HAP-1 (cell line): ENCODE data around the gene MPV17L2.
A peak's percentile ranks its signal among the peaks of the same experiment; 100 is the strongest.
"Not testable (repeated sequence)": the region's sequence is repeated elsewhere in the genome, so short reads cannot be mapped to it uniquely, and the experiment has no call there.

Experiments
- DNase-seq, 2 experiments: peaks; one replicate each; pipeline ENCODE4 v3.0.0-alpha.2; 2016 to 2020; ENCODE audit warnings: low spot score in 2 of 2
- H3K27me3 ChIP-seq: fragments of 250-450 bp; sonication (Bioruptor Pico); 2 replicates; pipeline ENCODE4 v1.5.1; 2020; ENCODE audit warnings: low read depth, mild to moderate bottlenecking, moderate library complexity
- H3K36me3 ChIP-seq: fragments of 250-450 bp; sonication (Bioruptor Pico); replicated peaks from 2 replicates; pipeline ENCODE4 v1.5.1; 2020; ENCODE audit warnings: mild to moderate bottlenecking
- H3K4me1 ChIP-seq: fragments of 250-450 bp; sonication (Bioruptor Pico); 2 replicates; pipeline ENCODE4 v1.5.1; 2020; ENCODE audit warnings: mild to moderate bottlenecking
- H3K4me3 ChIP-seq: fragments of 250-450 bp; sonication (Bioruptor Pico); 2 replicates; pipeline ENCODE4 v1.5.1; 2020; ENCODE audit warnings: mild to moderate bottlenecking, moderate library complexity
- H3K9me3 ChIP-seq: fragments of 250-450 bp; sonication (Bioruptor Pico); 2 replicates; pipeline ENCODE4 v1.5.1; 2020; ENCODE audit warnings: mild to moderate bottlenecking, moderate library complexity
- in situ Hi-C: fragments of 300-500 bp; cut with MboI; formaldehyde crosslinking; loops from 3 replicates; pipeline ENCODE4 v1.14.3; 2020; ENCODE audit warnings: low sequenced_read_pairs, inconsistent platforms, mixed read lengths

Gene MPV17L2

DNA sequence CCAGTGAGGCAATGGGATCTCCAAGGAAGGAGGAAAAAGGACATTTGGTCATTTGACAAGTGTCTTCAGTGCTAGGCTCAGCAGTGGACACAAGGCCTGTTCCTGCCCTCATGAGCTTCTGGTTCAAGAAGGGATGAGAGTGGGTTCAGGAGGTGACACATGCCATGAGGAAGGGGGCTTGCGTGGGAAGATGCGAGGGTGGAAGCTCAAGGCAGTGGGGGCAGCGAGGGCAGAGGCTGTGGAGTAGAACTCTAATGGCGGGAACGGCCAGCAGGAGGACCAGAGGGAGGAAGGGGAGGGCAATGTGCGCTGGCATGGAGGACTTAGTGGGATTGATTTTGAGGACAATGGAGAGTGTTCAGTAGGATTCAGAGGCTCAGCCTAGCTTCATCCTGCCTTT lies 36.8 kb upstream of the MPV17L2 start:
- Histone ChIP-seq H3K27me3 (no peaks in the 10 kb centered on the region), H3K9me3 (no peaks in the 10 kb centered on the region), H3K4me3 (no peak overlapping the region), H3K4me1 (peaks cover 24% of the 10 kb centered on the region), H3K36me3 (peaks cover 14% of the 10 kb centered on the region)
- no peak for DNase-seq
- in situ Hi-C loops: no loop called here

DNA sequence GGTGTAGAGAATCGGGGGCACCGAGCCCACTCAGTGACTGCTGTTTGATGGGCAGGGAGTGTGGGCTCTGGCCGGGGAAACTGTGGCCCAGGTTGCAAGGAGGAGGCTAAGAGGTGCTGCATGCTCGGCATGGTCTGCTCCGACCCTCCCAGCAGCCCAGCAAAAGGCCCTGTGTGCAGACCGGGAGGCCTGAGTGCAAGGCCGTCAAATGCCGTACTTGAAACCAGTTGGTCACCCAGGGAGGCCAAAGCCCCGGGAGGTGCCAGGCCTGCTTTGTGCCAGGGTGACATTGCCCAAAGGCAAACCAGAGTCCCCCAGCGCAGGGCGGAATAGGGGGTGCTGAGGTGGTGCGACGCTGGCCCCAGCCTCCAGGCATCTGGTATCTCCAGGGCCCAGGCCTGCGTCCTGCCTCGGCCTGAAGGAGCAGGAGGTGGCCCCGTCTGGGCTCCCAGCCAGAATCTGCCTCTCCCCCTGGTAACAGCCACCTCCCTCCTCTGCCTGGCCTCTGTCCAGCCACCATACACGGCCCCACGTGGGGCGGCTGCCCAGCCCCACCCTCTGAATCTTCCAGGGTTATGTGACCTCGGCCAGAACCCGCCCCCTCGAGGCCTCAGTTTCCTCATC lies 36.1 kb upstream of the MPV17L2 start:
- peak; percentile 48 to 87 for DNase-seq
- in situ Hi-C loops: no loop called here
- Histone ChIP-seq H3K9me3 (no peaks in the 10 kb centered on the region), H3K36me3 (peaks cover 19% of the 10 kb centered on the region), H3K27me3 (no peaks in the 10 kb centered on the region), H3K4me1 (peaks cover 22% of the 10 kb centered on the region), H3K4me3 (no peak overlapping the region)

DNA sequence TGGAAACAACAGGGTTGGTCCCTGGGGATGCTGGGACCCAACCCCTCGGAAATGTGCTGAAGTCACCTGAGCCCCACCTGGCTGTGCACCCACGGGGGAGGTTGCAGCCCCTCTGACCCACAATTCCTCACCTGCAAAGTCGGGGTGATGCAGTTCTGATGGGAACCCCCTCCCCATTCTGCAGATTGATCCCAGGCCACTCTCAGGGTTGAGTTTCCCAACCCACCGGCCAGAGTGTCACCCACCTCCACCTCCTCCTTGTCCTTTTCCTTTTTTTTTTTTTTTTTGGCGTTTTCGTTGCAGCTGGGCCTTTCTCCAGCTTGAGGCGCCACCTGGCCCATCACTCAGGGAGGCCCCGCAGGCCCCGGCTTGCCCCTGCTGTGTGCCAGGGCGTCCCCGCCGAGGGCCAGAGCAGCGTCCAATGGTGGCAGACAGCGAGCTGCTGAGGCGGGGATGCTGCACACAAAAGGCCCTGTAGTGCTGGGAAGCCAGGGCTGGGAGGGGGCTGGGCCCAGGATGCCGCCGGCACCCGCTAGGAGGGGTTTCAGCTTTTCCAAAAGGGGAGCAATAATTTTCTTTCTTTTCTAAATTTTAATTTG lies 35.5 kb upstream of the MPV17L2 start:
- DNase-seq: peak in 1 of 2 experiments; percentile 65
- H3K36me3 ChIP-seq: peaks cover 25% of the 10 kb centered on the region
- in situ Hi-C loops: no loop called here
- H3K27me3 ChIP-seq: no peaks in the 10 kb centered on the region
- H3K9me3 ChIP-seq: no peaks in the 10 kb centered on the region
- H3K4me1 ChIP-seq: peaks cover 21% of the 10 kb centered on the region
- no peak overlapping the region for H3K4me3 ChIP-seq

DNA sequence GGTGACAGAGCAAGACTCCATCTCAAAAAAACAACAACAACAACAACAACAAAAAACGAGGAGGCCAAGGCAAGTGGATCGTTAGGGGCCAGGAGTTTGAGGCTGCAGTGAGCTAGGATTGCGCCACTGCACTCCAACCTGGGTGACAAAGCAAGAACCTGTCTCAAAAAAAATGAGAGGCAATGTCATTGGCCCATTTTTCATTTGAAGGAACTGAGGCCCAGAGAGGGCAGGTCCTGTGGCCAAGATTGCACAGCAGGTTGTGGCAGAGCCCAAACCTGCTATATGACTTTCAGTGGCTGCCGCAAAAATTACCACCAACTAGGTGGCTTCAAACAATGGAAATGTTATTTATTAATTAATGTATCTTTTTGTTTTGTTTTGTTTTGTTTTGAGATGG lies 34.6 kb upstream of the MPV17L2 start:
- no peaks in the 10 kb centered on the region for H3K9me3 ChIP-seq
- H3K4me1 ChIP-seq: peaks cover 21% of the 10 kb centered on the region
- DNase-seq: no peak
- no peak overlapping the region for H3K4me3 ChIP-seq
- H3K36me3 ChIP-seq: peaks cover 34% of the 10 kb centered on the region
- H3K27me3 ChIP-seq: no peaks in the 10 kb centered on the region
- in situ Hi-C loops: no loop called here

DNA sequence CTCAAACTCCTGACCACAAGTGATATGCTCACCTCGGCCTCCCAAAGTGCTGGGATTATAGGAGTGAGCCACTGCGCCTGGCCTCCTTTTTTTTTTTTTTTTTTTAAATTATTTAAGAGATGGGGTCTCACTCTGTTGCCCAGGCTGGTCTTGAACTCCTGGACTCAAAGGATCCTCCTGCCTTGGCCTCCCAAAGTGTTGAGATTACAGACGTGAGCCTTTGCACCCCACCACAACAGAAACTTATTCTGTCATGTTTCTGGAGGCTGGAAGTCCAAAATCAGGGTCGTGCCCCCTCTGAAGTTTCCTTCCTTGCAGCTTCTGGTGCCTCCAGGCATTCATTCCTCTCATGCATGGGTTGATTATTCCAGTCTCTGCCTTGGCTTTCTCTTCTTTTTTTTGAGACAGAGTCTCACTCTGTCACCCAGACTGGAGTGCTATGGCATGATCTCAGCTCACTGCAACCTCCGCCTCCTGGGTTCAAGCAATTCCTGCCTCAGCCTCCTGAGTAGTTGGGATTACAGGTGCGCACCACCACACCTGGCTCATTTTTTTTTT lies 33.9 kb upstream of the MPV17L2 start:
- H3K4me3 ChIP-seq, H3K9me3 ChIP-seq, DNase-seq, in situ Hi-C loops, H3K27me3 ChIP-seq: not testable (repeated sequence)
- peaks cover 41% of the 10 kb centered on the region for H3K36me3 ChIP-seq
- peaks cover 21% of the 10 kb centered on the region for H3K4me1 ChIP-seq

DNA sequence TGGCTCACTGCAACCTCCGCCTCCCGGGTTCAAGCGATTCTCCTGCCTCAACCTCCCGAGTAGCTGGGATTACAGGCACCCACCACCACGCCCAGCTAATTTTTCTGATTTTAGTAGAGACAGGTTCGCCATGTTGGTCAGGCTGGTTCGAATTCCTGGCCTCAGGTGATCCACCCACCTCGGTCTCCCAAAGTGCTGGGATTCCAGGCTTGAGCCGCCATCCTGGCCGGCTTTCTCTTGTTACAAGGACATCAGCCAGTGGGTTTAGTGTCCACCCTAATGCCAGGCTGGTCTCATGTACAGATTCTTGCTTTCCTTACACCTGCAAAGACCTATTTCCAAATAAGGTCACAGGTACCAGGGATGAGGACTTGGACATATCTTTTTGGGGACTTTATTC lies 33.2 kb upstream of the MPV17L2 start:
- H3K36me3 ChIP-seq: peaks cover 42% of the 10 kb centered on the region
- in situ Hi-C loops: no loop called here
- no peaks in the 10 kb centered on the region for H3K27me3 ChIP-seq
- H3K4me1 ChIP-seq: peaks cover 21% of the 10 kb centered on the region
- H3K9me3 ChIP-seq: no peaks in the 10 kb centered on the region
- H3K4me3 ChIP-seq: no peak overlapping the region
- DNase-seq: no peak

DNA sequence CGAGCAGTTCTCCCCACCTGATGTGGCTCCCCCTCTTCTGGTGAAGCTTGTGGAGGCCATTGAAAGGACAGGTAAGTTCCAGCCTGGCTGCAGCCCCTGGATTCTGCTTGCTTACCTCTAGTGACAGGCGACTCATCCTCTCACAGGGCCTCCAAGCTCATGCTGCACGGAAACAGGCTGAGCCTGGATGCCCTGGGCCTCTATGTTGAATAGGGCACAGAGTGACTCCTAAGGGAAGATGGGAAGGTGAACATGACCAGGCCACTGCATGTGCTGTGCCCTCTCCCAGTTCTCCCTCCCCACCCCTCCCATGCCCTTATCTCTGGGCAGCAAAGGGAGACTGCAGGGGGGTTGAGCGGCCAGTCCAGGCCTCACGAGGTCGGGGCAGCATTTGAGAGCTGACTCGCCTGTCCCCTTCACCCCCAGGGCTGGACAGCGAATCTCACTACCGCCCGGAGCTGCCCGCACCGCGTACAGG lies 32.5 kb upstream of the MPV17L2 start:
- no peaks in the 10 kb centered on the region for H3K9me3 ChIP-seq
- H3K4me1 ChIP-seq: peaks cover 21% of the 10 kb centered on the region
- in situ Hi-C loops: no loop called here

DNA sequence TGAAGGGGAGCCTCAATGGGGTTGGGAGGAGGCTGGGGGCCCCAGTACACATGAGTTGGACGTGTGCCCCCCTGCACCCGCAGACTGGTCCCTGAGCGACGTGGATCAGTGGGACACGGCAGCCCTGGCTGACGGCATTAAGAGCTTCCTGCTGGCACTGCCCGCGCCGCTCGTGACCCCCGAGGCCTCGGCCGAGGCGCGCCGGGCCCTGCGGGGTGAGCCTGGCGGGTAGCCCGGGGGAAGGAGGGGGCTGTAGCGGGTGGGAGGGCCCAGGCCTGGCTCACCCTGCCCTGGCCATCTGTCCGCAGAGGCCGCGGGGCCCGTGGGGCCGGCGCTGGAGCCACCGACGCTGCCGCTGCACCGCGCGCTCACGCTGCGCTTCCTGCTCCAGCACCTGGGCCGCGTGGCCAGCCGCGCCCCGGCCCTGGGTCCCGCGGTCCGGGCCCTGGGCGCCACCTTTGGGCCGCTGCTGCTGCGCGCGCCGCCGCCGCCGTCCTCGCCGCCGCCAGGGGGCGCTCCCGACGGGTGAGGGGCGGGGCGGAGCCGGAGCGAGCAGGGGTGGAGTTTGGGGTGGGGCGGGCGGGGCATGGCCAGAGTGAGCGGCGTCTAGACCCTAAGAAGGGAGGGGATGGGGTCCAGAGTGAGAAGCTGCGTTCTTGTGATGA lies 31.9 kb upstream of the MPV17L2 start:
- DNase-seq: peak; percentile 54 to 78
- peak overlapping the region; percentile 28 for H3K4me3 ChIP-seq
- no peaks in the 10 kb centered on the region for H3K9me3 ChIP-seq
- H3K4me1 ChIP-seq: peaks cover 21% of the 10 kb centered on the region
- H3K27me3 ChIP-seq: no peaks in the 10 kb centered on the region
- peaks cover 50% of the 10 kb centered on the region for H3K36me3 ChIP-seq
- in situ Hi-C loops: no loop called here

More for the DNA sequence above, 32.5 kb upstream of the MPV17L2 start:
- DNase-seq: no peak
- H3K4me3 ChIP-seq: peak overlapping the region; percentile 28
- peaks cover 44% of the 10 kb centered on the region for H3K36me3 ChIP-seq
- no peaks in the 10 kb centered on the region for H3K27me3 ChIP-seq

DNA sequence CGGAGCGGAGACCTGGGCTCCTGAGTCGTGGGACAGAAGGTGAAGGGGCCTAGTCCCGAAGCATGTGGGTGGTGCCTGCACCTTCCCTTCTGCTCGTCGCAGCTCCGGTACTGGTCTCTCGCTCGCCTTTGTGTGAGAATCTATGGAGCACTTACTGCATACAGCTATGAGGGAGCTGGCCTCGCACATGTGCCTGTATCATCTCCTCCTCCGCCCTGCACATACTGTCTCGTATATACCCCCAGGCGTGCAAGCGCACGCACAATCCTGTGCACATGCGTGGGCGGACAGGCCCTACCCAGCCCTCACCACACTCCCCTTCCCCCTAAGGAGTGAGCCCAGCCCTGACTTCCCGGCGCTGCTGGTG lies 31.4 kb upstream of the MPV17L2 start:
- in situ Hi-C loops: no loop called here

DNA sequence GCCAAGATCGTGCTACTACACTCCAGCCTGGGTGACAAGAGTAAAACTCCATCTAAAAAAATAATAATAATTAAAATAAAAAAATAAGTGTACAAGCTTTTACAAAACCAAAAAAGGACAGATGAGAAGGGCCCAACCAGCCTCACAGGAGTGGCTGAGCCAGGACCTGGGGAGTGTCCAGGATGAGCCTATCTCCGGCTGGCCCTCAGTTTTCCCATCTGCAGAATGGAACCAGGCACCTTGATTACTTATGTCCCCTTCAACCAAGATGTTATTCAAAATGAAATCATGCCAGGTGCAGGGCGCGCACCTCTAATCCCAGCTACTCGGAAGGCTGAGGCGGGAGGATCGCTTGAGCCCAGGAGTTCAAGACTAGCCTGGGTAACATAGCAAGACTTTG lies 28.9 kb upstream of the MPV17L2 start:
- H3K4me3 ChIP-seq: no peak overlapping the region
- peaks cover 11% of the 10 kb centered on the region for H3K4me1 ChIP-seq
- in situ Hi-C loops: no loop called here
- no peaks in the 10 kb centered on the region for H3K9me3 ChIP-seq
- no peak for DNase-seq
- H3K36me3 ChIP-seq: peaks cover 62% of the 10 kb centered on the region
- no peaks in the 10 kb centered on the region for H3K27me3 ChIP-seq

More for the DNA sequence above, 31.4 kb upstream of the MPV17L2 start:
- no peak for DNase-seq
- H3K4me3 ChIP-seq: no peak overlapping the region
- no peaks in the 10 kb centered on the region for H3K9me3 ChIP-seq
- no peaks in the 10 kb centered on the region for H3K27me3 ChIP-seq
- peaks cover 20% of the 10 kb centered on the region for H3K4me1 ChIP-seq
- H3K36me3 ChIP-seq: peaks cover 49% of the 10 kb centered on the region

DNA sequence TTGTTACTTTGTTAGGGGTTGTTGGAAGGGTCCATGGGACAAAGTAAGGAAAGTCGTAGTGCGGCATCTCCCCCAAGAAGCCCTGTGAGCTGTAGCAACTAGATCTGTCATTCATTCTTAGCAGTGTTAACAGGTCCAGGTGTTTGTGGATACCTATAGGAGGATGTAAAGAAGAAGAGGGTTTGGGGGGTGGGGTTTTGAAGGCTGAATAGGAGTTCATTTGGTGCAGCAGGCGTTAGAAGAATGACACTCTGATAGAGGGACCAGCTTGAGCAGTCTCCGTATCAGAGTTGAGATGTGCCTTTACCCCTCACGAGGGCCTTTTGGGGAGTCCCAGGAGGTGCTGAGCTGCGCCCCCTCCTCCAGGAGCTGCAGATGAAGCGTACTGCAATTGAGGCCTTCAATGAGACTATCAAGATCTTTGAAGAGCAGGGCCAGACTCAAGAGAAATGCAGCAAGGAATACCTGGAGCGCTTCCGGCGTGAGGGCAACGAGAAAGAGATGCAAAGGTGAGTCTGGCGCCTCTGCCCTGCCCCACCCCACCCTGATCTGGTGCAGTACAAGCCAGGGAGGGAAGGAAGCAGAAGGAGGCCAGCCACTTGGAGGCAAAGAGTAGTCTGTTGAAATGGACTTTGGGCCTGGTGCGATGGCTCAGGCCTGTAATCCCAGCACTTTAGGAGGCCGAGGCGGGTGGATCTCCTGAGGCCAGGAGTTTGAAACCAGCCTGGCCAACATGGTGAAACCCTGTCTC lies 27.0 kb upstream of the MPV17L2 start:
- Histone ChIP-seq H3K4me1 (peaks cover 3% of the 10 kb centered on the region), H3K36me3 (peaks cover 55% of the 10 kb centered on the region), H3K4me3 (no peak overlapping the region), H3K9me3 (no peaks in the 10 kb centered on the region), H3K27me3 (no peaks in the 10 kb centered on the region)
- no peak for DNase-seq
- in situ Hi-C loops: no loop called here

DNA sequence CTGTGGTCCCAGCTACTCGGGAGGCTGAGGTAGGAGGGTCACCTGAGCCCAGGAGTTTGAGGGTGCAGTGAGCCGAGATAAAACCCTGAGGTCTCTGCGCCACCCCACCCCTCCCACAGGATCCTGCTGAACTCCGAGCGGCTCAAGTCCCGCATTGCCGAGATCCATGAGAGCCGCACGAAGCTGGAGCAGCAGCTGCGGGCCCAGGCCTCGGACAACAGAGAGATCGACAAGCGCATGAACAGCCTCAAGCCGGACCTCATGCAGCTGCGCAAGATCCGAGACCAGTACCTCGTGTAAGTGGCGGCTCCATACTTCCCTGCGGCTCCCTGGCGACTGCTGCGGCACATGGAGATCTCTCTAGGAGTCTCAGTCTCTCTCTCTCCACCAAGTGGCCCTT lies 26.0 kb upstream of the MPV17L2 start:
- DNase-seq: no peak
- H3K36me3 ChIP-seq: peaks cover 50% of the 10 kb centered on the region
- in situ Hi-C loops: no loop called here
- no peak overlapping the region for H3K4me3 ChIP-seq
- H3K4me1 ChIP-seq: no peaks in the 10 kb centered on the region
- H3K9me3 ChIP-seq: no peaks in the 10 kb centered on the region
- no peaks in the 10 kb centered on the region for H3K27me3 ChIP-seq

DNA sequence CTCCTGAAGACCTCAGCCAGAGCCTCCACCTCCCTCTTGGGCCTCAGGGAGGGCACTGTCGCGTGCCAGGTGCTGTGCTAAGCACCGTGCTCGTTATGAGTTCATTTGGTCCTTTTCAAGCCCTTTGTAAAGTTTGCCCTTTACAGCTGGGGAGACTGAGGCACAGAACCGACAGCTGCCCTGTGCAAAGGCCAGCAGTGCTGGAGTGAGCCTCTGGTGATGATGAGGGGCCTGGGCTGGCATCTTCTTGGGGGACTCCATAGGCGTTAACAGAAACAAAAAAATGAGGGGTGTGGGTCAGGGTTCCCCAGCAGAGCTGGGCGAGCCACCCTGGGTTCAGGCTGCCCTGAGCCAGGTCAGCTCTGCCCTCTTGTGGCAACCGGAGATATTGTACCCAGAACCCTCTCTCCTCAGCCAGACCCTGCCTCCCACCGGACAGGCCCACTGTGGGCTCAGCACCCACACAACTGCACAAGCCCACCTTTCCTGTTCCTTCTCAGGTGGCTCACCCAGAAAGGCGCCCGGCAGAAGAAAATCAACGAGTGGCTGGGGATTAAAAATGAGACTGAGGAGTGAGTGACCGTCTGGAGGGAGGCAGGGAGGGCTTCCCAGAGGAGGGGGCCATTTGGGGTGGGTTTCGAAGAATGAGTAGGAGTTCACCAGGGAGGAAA lies 24.9 kb upstream of the MPV17L2 start:
- H3K9me3 ChIP-seq: no peaks in the 10 kb centered on the region
- in situ Hi-C loops: no loop called here
- H3K4me3 ChIP-seq: no peak overlapping the region
- peak; percentile 42 to 74 for DNase-seq
- peaks cover 39% of the 10 kb centered on the region for H3K36me3 ChIP-seq
- no peaks in the 10 kb centered on the region for H3K4me1 ChIP-seq
- no peaks in the 10 kb centered on the region for H3K27me3 ChIP-seq
